Spleen (tissue), 7 donors: Measurements from ENCODE around the gene GSTA2.

Experiments used
- POLR2AphosphoS5 ChIP-seq, 3 donors: sonication (generic); formaldehyde crosslinking; IDR thresholded peaks; one replicate each; pipeline ENCODE4 v1.5.1; 2017; ENCODE audit warnings: antibody characterized with exemption in 3 of 3
- TF ChIP-seq, protein P1 (sequence below), 11 experiments: fragments of 200-600 bp in 7 of 11; fragments of 450-650 bp in 4 of 11; sonication (generic) in 4 of 11; IDR thresholded peaks in 8 of 11; conservative IDR thresholded peaks in 3 of 11; 1 replicate in 7 of 11; 2 replicates in 4 of 11; pipeline versions ENCODE4 v1.4.0 to v1.8.0; 2016 to 2021; ENCODE audit warnings: antibody characterized with exemption in 11 of 11, inconsistent platforms in 4 of 11, mild to moderate bottlenecking in 1 of 11
- donor health status: DM: no; HTN: no; CAD: no; lungs with moderate emphysema.
- donor health status: DM: no; HTN: no; CAD: no.
- donor health status: DM: no; HTN: no; CAD: no.

DNA sequence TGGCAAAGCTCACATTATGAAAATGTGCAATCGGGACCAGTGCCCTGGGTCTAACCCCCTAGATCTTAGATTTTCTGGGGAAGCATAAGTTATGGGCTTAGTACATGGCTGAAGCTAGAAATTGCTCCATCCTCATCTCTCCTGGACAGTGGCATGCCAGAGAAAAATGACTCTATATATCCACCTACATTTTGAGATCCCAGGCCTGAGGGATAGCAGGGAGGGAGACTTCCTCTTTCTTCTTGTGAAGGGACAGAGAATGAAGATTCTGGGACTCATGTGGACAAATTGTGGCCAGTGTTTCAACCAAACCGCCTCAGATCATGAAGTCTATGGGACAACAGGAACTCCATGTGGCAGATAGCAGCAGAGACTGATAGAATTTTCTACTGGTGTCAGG is 35.4 kb downstream of the GSTA2 start:
- TF ChIP-seq, protein P1, sequence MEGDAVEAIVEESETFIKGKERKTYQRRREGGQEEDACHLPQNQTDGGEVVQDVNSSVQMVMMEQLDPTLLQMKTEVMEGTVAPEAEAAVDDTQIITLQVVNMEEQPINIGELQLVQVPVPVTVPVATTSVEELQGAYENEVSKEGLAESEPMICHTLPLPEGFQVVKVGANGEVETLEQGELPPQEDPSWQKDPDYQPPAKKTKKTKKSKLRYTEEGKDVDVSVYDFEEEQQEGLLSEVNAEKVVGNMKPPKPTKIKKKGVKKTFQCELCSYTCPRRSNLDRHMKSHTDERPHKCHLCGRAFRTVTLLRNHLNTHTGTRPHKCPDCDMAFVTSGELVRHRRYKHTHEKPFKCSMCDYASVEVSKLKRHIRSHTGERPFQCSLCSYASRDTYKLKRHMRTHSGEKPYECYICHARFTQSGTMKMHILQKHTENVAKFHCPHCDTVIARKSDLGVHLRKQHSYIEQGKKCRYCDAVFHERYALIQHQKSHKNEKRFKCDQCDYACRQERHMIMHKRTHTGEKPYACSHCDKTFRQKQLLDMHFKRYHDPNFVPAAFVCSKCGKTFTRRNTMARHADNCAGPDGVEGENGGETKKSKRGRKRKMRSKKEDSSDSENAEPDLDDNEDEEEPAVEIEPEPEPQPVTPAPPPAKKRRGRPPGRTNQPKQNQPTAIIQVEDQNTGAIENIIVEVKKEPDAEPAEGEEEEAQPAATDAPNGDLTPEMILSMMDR (IDR thresholded peaks at IDR 0.05 in 8 of 11, conservative IDR thresholded peaks at IDR 0.05 in 3 of 11): no peak
- TF ChIP-seq POLR2AphosphoS5 (IDR thresholded peaks at IDR 0.05): no peak
